GM12878 (cell line): Measurements from ENCODE around the gene ABCC11. TPM values are rescaled to one million over a fixed set of nuclear protein-coding genes. Genes with fewer than 3 reads are reported as not detected.

ENCODE experiments used
- ATAC-seq: fragments of 200-7000 bp; cut with Tn5 transposase; 3 replicates; pipeline ENCODE4 v1.9.1; 2020; ENCODE audit warnings: mild to moderate bottlenecking, moderate library complexity
- BruUV-seq: library from RNA; stranded (reverse); fragments of 400-500 nt; replicated peaks from 2 replicates; lab custom pipeline; 2021; lab: Mats Ljungman, UMichigan
- CTCF ChIA-PET: fragments of 300-600 bp; sonication (Branson Sonifier 250); formaldehyde crosslinking; extraction: SDS; loops from one replicate; lab custom pipeline; 2021; ENCODE audit warnings: inconsistent platforms; lab: Yijun Ruan, JAX
- POLR2A ChIA-PET: fragments of 350-600 bp; formaldehyde crosslinking; extraction: SDS; loops from one replicate; lab custom pipeline; 2021; ENCODE audit warnings: inconsistent platforms; lab: Charles Lee
- RAD21 ChIA-PET: fragments of 300-600 bp; sonication (Branson Sonifier 250); formaldehyde crosslinking; loops from one replicate; lab custom pipeline; 2023; ENCODE audit warnings: antibody characterized with exemption; ENCODE audit not compliant: unreplicated experiment; lab: Charles Lee
- SMC1A ChIA-PET: fragments of 300-600 bp; sonication (Branson Sonifier 250); formaldehyde crosslinking; loops from one replicate; lab custom pipeline; 2023; ENCODE audit not compliant: unreplicated experiment, uncharacterized antibody; lab: Charles Lee
- DNase-seq: peaks from one replicate; pipeline ENCODE4 v3.0.0-alpha.2; 2011; ENCODE audit warnings: low read depth, low spot score
- FAIRE-seq: peaks from 3 replicates; lab custom pipeline; 2011; peaks lifted over from hg19 to GRCh38; lab: Jason Lieb, UNC
- H2AFZ ChIP-seq: 2 replicates; pipeline ENCODE4 v1.6.0; 2011; ENCODE audit warnings: low read depth, low read length, control low read depth; ENCODE audit not compliant: control insufficient read depth
- H3K27ac ChIP-seq: 2 replicates; pipeline ENCODE4 v1.5.1; 2011; ENCODE audit warnings: control low read depth; ENCODE audit not compliant: control insufficient read depth, insufficient read depth
- H3K27me3 ChIP-seq, 2 experiments: replicated peaks in 1 of 2; 2 replicates each; pipeline versions ENCODE4 v1.6.0 to v1.6.1; 2011; ENCODE audit warnings: low read length in 1 of 2; ENCODE audit not compliant: control insufficient read depth in 2 of 2, insufficient read depth in 2 of 2
- H3K36me3 ChIP-seq, 2 experiments: 2 replicates each; pipeline ENCODE4 v1.5.1; 2011; ENCODE audit warnings: low read length in 1 of 2; ENCODE audit not compliant: control insufficient read depth in 2 of 2, insufficient read depth in 2 of 2
- H3K4me1 ChIP-seq: 2 replicates; pipeline ENCODE4 v1.6.1; 2011; ENCODE audit warnings: mild to moderate bottlenecking, low read length, moderate library complexity, mixed read lengths; ENCODE audit not compliant: control insufficient read depth, insufficient read depth
- H3K4me2 ChIP-seq: 2 replicates; pipeline ENCODE4 v1.6.0; 2011; ENCODE audit warnings: control low read depth; ENCODE audit not compliant: control insufficient read depth, insufficient read depth
- H3K4me3 ChIP-seq: fragments of 200-600 bp; sonication (generic); 2 replicates; pipeline ENCODE4 v1.5.1; 2016
- H3K79me2 ChIP-seq: 2 replicates; pipeline ENCODE4 v1.6.0; 2011; ENCODE audit warnings: low read length; ENCODE audit not compliant: control insufficient read depth, insufficient read depth
- H3K9ac ChIP-seq: 2 replicates; pipeline ENCODE4 v1.8.0; 2011; ENCODE audit warnings: low read length, control low read depth, mixed read lengths; ENCODE audit not compliant: control insufficient read depth, insufficient read depth
- H3K9me3 ChIP-seq: replicated peaks from 3 replicates; pipeline ENCODE4 v1.5.1; 2011; ENCODE audit warnings: mild to moderate bottlenecking, low read length; ENCODE audit not compliant: control insufficient read depth, insufficient read depth
- H4K20me1 ChIP-seq: 2 replicates; pipeline ENCODE4 v1.6.0; 2011; ENCODE audit not compliant: control insufficient read depth, insufficient read depth
- BCL11A ChIP-seq: IDR thresholded peaks from 2 replicates; pipeline ENCODE4 v1.6.1; 2011; ENCODE audit warnings: low read depth, low read length
- CTCF ChIP-seq, 3 experiments: IDR thresholded peaks in 2 of 3; conservative IDR thresholded peaks in 1 of 3; 2 replicates each; pipeline ENCODE4 v1.5.1; 2011; ENCODE audit warnings: low read depth in 3 of 3, low read length in 3 of 3, mild to moderate bottlenecking in 3 of 3, control low read depth in 2 of 3, moderate library complexity in 2 of 3, inconsistent platforms in 1 of 3, mixed read lengths in 1 of 3; ENCODE audit not compliant: control insufficient read depth in 2 of 3, insufficient read depth in 1 of 3; ENCODE audit errors: extremely low read depth in 1 of 3
- EED ChIP-seq: sonication (generic); IDR thresholded peaks from 2 replicates; pipeline ENCODE4 v1.6.1; 2016; ENCODE audit warnings: antibody characterized with exemption, low read depth
- HDGF ChIP-seq: fragments of 450-650 bp; IDR thresholded peaks from 2 replicates; pipeline ENCODE4 v1.6.1; 2016; ENCODE audit warnings: antibody characterized with exemption
- KLF5 ChIP-seq: fragments of 450-650 bp; IDR thresholded peaks from 2 replicates; pipeline ENCODE4 v1.6.1; 2014; ENCODE audit warnings: mild to moderate bottlenecking; ENCODE audit not compliant: partially characterized antibody
- MEF2A ChIP-seq: IDR thresholded peaks from 2 replicates; pipeline ENCODE4 v1.6.1; 2011; ENCODE audit warnings: low read depth, mild to moderate bottlenecking, low read length, moderate library complexity; ENCODE audit not compliant: insufficient read depth
- MYB ChIP-seq: fragments of 150-350 bp; IDR thresholded peaks from 2 replicates; pipeline ENCODE4 v1.6.1; 2014; ENCODE audit warnings: mild to moderate bottlenecking, low read depth, low read length, borderline replicate concordance
- NFIC ChIP-seq: IDR thresholded peaks from 2 replicates; pipeline ENCODE4 v1.6.1; 2012; ENCODE audit warnings: low read depth, mild to moderate bottlenecking, inconsistent platforms, low read length, moderate library complexity
- POLR2AphosphoS2 ChIP-seq: IDR thresholded peaks from 2 replicates; pipeline ENCODE4 v1.6.1; 2011; ENCODE audit warnings: low read depth, mild to moderate bottlenecking, low read length, improper control_type of control experiment, moderate library complexity
- RAD21 ChIP-seq: IDR thresholded peaks from 2 replicates; pipeline ENCODE4 v1.6.1; 2011; ENCODE audit warnings: mild to moderate bottlenecking, low read depth, low read length, moderate library complexity; ENCODE audit not compliant: insufficient read depth
- SUPT20H ChIP-seq: IDR thresholded peaks from 2 replicates; pipeline ENCODE4 v1.6.1; 2011; ENCODE audit warnings: low read depth, mild to moderate bottlenecking, low read length, moderate library complexity, borderline replicate concordance; ENCODE audit not compliant: control insufficient read depth
- WRNIP1 ChIP-seq: IDR thresholded peaks from 2 replicates; pipeline ENCODE4 v1.6.1; 2011; ENCODE audit warnings: low read depth, low read length, improper control_type of control experiment, borderline replicate concordance
- ZNF384 ChIP-seq: IDR thresholded peaks from 2 replicates; pipeline ENCODE4 v1.6.1; 2012; ENCODE audit warnings: low read depth, mild to moderate bottlenecking, low read length, improper control_type of control experiment, borderline replicate concordance
- WGBS: methylation state at CpG from one replicate; pipeline ENCODE4 v1.1.6; 2016; ENCODE audit warnings: low lambda C conversion rate; ENCODE audit not compliant: insufficient replicate concordance, insufficient coverage; ENCODE audit errors: missing lambda C conversion rate; 5-methylcytosine and 5-hydroxymethylcytosine counted together
- in situ Hi-C: fragments of 300-500 bp; cut with MboI; formaldehyde crosslinking; loops from 9 replicates; pipeline ENCODE4 v1.14.3; 2018; ENCODE audit warnings: mixed read lengths
- intact Hi-C: fragments of 100-400 bp; cut with micrococcal nuclease; formaldehyde crosslinking; loops from one replicate; pipeline ENCODE4 v1.14.2; 2022; ENCODE audit not compliant: unreplicated experiment
- polyA plus RNA-seq, 11 experiments: library from polyadenylated mRNA; depleted of rRNA in 4 of 11; unstranded in 6 of 11; stranded (reverse) in 5 of 11; fragments of >200 nt; fragmentation: Nextera tagmentation in 4 of 11; fragmentation: Illumina TruSeq in 1 of 11; extraction: Ambion mirVana in 4 of 11; extraction: Trizol in 1 of 11; gene quantifications; 1 replicate in 1 of 11; 2 replicates in 10 of 11; pipeline versions ENCODE4 v1.2.1 to v1.2.3, GENCODE V29; 2011 to 2016; ENCODE audit warnings: inconsistent platforms in 2 of 11, missing spikeins in 2 of 11, low read depth in 1 of 11
- total RNA-seq, 4 experiments: library from RNA; depleted of rRNA in 3 of 4; stranded (reverse); fragments of >200 nt in 3 of 4; fragmentation: Illumina TruSeq in 1 of 4; extraction: Trizol in 1 of 4; gene quantifications; 2 replicates each; pipeline versions ENCODE4 v1.2.1 to v1.2.3, GENCODE V29; 2013 to 2021

The ABCC11 gene
- total and polyA plus RNA-seq, 10 of the 15 experiments (the other 5 are each of a cell fraction or from before 2014, with no cell fraction given), result 0.04 to 0.20 (median 0.10) TPM; not detected in 6

DNA sequence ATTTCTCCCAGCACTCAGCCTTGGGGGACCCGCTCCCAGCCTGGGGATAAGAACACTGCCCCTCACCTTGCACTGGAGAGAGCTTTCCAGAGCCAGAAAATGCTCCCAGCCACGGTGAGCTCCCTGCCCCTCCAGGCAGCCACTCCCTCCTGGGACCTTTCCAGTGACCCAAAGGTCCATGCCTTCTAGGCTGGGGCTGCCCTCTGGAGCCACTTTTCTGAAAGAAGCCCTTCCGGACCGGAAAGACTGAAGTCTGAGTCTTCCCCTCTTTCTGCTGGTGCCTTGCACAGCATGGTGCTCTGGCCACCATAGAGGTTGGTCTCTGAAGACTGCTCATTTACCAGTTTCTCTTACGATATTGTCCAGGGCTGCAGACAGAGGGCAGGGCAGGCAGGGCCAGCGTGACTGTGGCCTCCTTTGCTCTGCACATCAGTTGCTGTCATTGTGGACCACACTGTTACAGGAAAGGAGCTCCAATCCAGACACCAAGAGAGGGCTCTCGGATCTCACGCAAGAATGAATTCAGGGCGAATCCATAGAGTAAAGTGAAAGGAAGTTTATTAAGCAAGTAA is 84.4 kb downstream of the ABCC11 start:
- POLR2A ChIA-PET, result no interaction called here
- Histone ChIP-seq H3K9me3 (no peaks in the 10 kb centered on the region), H3K79me2 (no peaks in the 10 kb centered on the region), H3K4me1 (peaks cover 11% of the 10 kb centered on the region), H3K27ac (no peak overlapping the region), H3K36me3 (no peaks in the 10 kb centered on the region), H2AFZ (no peak overlapping the region), H3K27me3 (no peaks in the 10 kb centered on the region), H4K20me1 (no peaks in the 10 kb centered on the region), H3K9ac (no peak overlapping the region), H3K4me2 (no peak overlapping the region), H3K4me3 (no peak overlapping the region)
- FAIRE-seq (no peak), DNase-seq (no peak), ATAC-seq (no peak)
- in situ Hi-C loops, result loop anchor here (5.0 to 10.0 kb wide), 3 partner anchors 1026 to 1308 kb away; no protein-coding TSS in a partner anchor
- CTCF ChIA-PET, result interaction anchor here (1.5 kb wide), 1 partner anchor 290 kb away, joined by 3 read pairs; no protein-coding TSS in a partner anchor
- RAD21 ChIA-PET, result interaction anchor here (2.9 kb wide), 1 partner anchor 1020 kb away, joined by 47 read pairs; the partner anchor contains the start of gene NETO2
- TF ChIP-seq EED, result no peak
- no peak for TF ChIP-seq ZNF384
- TF ChIP-seq MEF2A, result no peak
- no peak for TF ChIP-seq WRNIP1
- TF ChIP-seq CTCF (IDR thresholded peaks at IDR 0.05 in 2 of 3, conservative IDR thresholded peaks at IDR 0.05 in 1 of 3; ENCODE audit: control insufficient read depth in 2 of 3, extremely low read depth in 1 of 3, insufficient read depth in 1 of 3, low read depth in 3 of 3, low read length in 3 of 3), result no peak
- TF ChIP-seq NFIC, result no peak
- TF ChIP-seq KLF5, result no peak
- TF ChIP-seq RAD21, result no peak
- no peak for TF ChIP-seq MYB
- no peak for TF ChIP-seq SUPT20H
- TF ChIP-seq BCL11A, result no peak
- TF ChIP-seq HDGF, result no peak
- TF ChIP-seq POLR2AphosphoS2, result no peak
- WGBS, result 78% methylated on average over 9 of the region's 9 CpGs
- SMC1A ChIA-PET, result interaction anchor here (1.8 kb wide), 1 partner anchor 26 kb away, joined by 4 read pairs; no protein-coding TSS in a partner anchor
- intact Hi-C loops, result loop anchor here (10.0 kb wide), 1 partner anchor 1328 kb away; the partner anchor contains the start of gene C16orf87
- BruUV-seq, result no TSS peak
